Neural cell (in vitro differentiated cells): ENCODE results near the gene SLC23A3. TPM values are rescaled to one million over a fixed set of nuclear protein-coding genes. Genes with fewer than 3 reads are reported as not detected.

Experiments used
- H2AFZ ChIP-seq: fragments of 200-600, 300-800 bp; sonication (generic), shearing (Covaris generic); 2 replicates; pipeline ENCODE4 v1.6.0; 2014; ENCODE audit warnings: low read depth, mild to moderate bottlenecking, antibody characterized with exemption, low read length, moderate library complexity
- H3F3A ChIP-seq: fragments of 200-600 bp; shearing (Covaris generic); 2 replicates; pipeline ENCODE4 v1.6.1; 2016; ENCODE audit warnings: mild to moderate bottlenecking, moderate library complexity, mixed read lengths, antibody characterized with exemption, low read length; ENCODE audit not compliant: insufficient read depth, poor library complexity, severe bottlenecking
- H3K27ac ChIP-seq: fragments of 200-600, 300-800 bp; sonication (generic), shearing (Covaris generic); 2 replicates; pipeline ENCODE4 v1.5.1; 2014; ENCODE audit warnings: mild to moderate bottlenecking, low read length, moderate library complexity
- H3K27me3 ChIP-seq: fragments of 300-800, 200-600 bp; sonication (generic), shearing (Covaris generic); 2 replicates; pipeline ENCODE4 v1.6.0; 2014; ENCODE audit warnings: mild to moderate bottlenecking, low read depth, low read length, moderate library complexity; ENCODE audit not compliant: insufficient read depth
- H3K36me3 ChIP-seq: fragments of 300-800, 200-600 bp; sonication (generic), shearing (Covaris generic); 2 replicates; pipeline ENCODE4 v1.5.1; 2014; ENCODE audit warnings: mild to moderate bottlenecking, antibody characterized with exemption, low read length, moderate library complexity; ENCODE audit not compliant: insufficient read depth
- H3K4me2 ChIP-seq: fragments of 300-800, 200-600 bp; sonication (generic), shearing (Covaris generic); 2 replicates; pipeline ENCODE4 v1.6.0; 2014; ENCODE audit warnings: mild to moderate bottlenecking, low read length
- H3K4me3 ChIP-seq: fragments of 300-800, 200-600 bp; sonication (generic), shearing (Covaris generic); 2 replicates; pipeline ENCODE4 v1.5.1; 2014; ENCODE audit warnings: mild to moderate bottlenecking, low read length, moderate library complexity
- H3K79me2 ChIP-seq: fragments of 200-600 bp; shearing (Covaris generic); replicated peaks from 2 replicates; pipeline ENCODE4 v1.6.0; 2014; ENCODE audit warnings: mild to moderate bottlenecking, low read length, moderate library complexity; ENCODE audit not compliant: insufficient read depth
- H3K9ac ChIP-seq: fragments of 300-800, 200-600 bp; sonication (generic), shearing (Covaris generic); 2 replicates; pipeline ENCODE4 v1.6.1; 2016; ENCODE audit warnings: mild to moderate bottlenecking, low read length, mixed read lengths
- H3K9me2 ChIP-seq: fragments of 200-600 bp; shearing (Covaris generic); 2 replicates; pipeline ENCODE4 v1.6.1; 2016; ENCODE audit warnings: mild to moderate bottlenecking, low read length, mixed read lengths; ENCODE audit not compliant: insufficient read depth
- H3K9me3 ChIP-seq: fragments of 200-600, 300-800 bp; sonication (generic), shearing (Covaris generic); 2 replicates; pipeline ENCODE4 v1.6.1; 2016; ENCODE audit warnings: mild to moderate bottlenecking, mixed run types, low read length, moderate library complexity, mixed read lengths
- H4K20me1 ChIP-seq: fragments of 200-600 bp; shearing (Covaris generic); 2 replicates; pipeline ENCODE4 v1.6.1; 2016; ENCODE audit warnings: mild to moderate bottlenecking, mixed run types; ENCODE audit not compliant: insufficient read depth
- EP300 ChIP-seq: fragments of 450-650 bp; conservative IDR thresholded peaks from 2 replicates; pipeline ENCODE4 v1.6.1; 2014; ENCODE audit warnings: antibody characterized with exemption, mild to moderate bottlenecking, moderate library complexity; ENCODE audit not compliant: poor library complexity, severe bottlenecking
- EZH2 ChIP-seq: fragments of 200-600, 300-800 bp; shearing (Covaris generic), sonication (generic); IDR thresholded peaks from 2 replicates; pipeline ENCODE4 v1.6.1; 2014; ENCODE audit warnings: antibody characterized with exemption, low read length, borderline replicate concordance, mild to moderate bottlenecking; ENCODE audit not compliant: insufficient read depth, poor library complexity, severe bottlenecking
- MXI1 ChIP-seq: fragments of 450-650 bp; conservative IDR thresholded peaks from 2 replicates; pipeline ENCODE4 v1.6.1; 2014; ENCODE audit warnings: antibody characterized with exemption, mild to moderate bottlenecking; ENCODE audit not compliant: poor library complexity, severe bottlenecking
- POLR2AphosphoS5 ChIP-seq: IDR thresholded peaks from 2 replicates; pipeline ENCODE4 v1.6.1; 2012
- RAD21 ChIP-seq: fragments of 450-650 bp; conservative IDR thresholded peaks from 2 replicates; pipeline ENCODE4 v1.6.1; 2014; ENCODE audit warnings: antibody characterized with exemption, mild to moderate bottlenecking, moderate library complexity
- SMC3 ChIP-seq: fragments of 450-650 bp; conservative IDR thresholded peaks from 2 replicates; pipeline ENCODE4 v1.6.1; 2014; ENCODE audit warnings: antibody characterized with exemption, mild to moderate bottlenecking, moderate library complexity; ENCODE audit not compliant: poor library complexity
- TAF1 ChIP-seq: IDR thresholded peaks from 2 replicates; pipeline ENCODE4 v1.6.1; 2012; ENCODE audit warnings: low read depth
- polyA plus RNA-seq: library from polyadenylated mRNA; depleted of rRNA; stranded (reverse); fragments of >200 nt; gene quantifications from 2 replicates; pipeline ENCODE4 v1.2.3, GENCODE V29; 2014
- TF ChIP-seq, protein P1 (sequence below): fragments of 450-650 bp; IDR thresholded peaks from 2 replicates; pipeline ENCODE4 v1.5.1; 2014; ENCODE audit warnings: antibody characterized with exemption, mild to moderate bottlenecking, moderate library complexity; ENCODE audit not compliant: poor library complexity, severe bottlenecking
- TF ChIP-seq, protein P2 (sequence below): IDR thresholded peaks from 2 replicates; pipeline ENCODE4 v1.6.1; 2012; ENCODE audit warnings: borderline replicate concordance

The SLC23A3 gene
- polyA plus RNA-seq, 1 donor from 2014 or later = 0.28 TPM

DNA sequence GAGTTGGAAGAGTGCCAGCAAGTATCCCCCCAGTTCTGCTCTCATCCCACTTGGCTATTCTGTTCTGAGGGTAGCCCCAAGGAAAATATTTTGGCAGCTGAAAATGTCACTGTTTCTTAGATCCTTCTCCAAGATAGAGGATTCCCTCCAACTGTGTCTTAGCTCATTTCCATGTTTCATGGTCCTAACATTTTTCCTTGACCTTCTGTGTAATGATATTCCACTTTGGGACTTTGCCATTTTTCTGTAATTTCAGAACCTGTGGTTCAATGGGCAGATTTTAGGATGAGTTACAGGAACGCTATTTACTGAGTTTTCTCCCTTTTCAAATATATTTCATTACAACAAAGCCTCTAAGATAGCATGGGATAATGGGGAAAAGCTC is 44.0 kb downstream of the SLC23A3 start:
- Histone ChIP-seq H3F3A (no peaks in the 10 kb centered on the region), H3K27ac (no peak overlapping the region), H3K27me3 (no peaks in the 10 kb centered on the region), H3K36me3 (no peaks in the 10 kb centered on the region), H3K9me3 (no peaks in the 10 kb centered on the region), H3K9me2 (no peaks in the 10 kb centered on the region), H3K79me2 (no peaks in the 10 kb centered on the region), H3K4me3 (no peak overlapping the region), H3K9ac (no peak overlapping the region), H3K4me2 (no peak overlapping the region), H2AFZ (no peak overlapping the region), H4K20me1 (no peaks in the 10 kb centered on the region)
- TF ChIP-seq SMC3 (no peak), TAF1 (no peak), MXI1 (no peak), EZH2 (no peak), RAD21 (no peak), POLR2AphosphoS5 (no peak)
- TF ChIP-seq, protein P1, sequence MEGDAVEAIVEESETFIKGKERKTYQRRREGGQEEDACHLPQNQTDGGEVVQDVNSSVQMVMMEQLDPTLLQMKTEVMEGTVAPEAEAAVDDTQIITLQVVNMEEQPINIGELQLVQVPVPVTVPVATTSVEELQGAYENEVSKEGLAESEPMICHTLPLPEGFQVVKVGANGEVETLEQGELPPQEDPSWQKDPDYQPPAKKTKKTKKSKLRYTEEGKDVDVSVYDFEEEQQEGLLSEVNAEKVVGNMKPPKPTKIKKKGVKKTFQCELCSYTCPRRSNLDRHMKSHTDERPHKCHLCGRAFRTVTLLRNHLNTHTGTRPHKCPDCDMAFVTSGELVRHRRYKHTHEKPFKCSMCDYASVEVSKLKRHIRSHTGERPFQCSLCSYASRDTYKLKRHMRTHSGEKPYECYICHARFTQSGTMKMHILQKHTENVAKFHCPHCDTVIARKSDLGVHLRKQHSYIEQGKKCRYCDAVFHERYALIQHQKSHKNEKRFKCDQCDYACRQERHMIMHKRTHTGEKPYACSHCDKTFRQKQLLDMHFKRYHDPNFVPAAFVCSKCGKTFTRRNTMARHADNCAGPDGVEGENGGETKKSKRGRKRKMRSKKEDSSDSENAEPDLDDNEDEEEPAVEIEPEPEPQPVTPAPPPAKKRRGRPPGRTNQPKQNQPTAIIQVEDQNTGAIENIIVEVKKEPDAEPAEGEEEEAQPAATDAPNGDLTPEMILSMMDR = no peak
- TF ChIP-seq, protein P2, sequence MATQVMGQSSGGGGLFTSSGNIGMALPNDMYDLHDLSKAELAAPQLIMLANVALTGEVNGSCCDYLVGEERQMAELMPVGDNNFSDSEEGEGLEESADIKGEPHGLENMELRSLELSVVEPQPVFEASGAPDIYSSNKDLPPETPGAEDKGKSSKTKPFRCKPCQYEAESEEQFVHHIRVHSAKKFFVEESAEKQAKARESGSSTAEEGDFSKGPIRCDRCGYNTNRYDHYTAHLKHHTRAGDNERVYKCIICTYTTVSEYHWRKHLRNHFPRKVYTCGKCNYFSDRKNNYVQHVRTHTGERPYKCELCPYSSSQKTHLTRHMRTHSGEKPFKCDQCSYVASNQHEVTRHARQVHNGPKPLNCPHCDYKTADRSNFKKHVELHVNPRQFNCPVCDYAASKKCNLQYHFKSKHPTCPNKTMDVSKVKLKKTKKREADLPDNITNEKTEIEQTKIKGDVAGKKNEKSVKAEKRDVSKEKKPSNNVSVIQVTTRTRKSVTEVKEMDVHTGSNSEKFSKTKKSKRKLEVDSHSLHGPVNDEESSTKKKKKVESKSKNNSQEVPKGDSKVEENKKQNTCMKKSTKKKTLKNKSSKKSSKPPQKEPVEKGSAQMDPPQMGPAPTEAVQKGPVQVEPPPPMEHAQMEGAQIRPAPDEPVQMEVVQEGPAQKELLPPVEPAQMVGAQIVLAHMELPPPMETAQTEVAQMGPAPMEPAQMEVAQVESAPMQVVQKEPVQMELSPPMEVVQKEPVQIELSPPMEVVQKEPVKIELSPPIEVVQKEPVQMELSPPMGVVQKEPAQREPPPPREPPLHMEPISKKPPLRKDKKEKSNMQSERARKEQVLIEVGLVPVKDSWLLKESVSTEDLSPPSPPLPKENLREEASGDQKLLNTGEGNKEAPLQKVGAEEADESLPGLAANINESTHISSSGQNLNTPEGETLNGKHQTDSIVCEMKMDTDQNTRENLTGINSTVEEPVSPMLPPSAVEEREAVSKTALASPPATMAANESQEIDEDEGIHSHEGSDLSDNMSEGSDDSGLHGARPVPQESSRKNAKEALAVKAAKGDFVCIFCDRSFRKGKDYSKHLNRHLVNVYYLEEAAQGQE = no peak

DNA sequence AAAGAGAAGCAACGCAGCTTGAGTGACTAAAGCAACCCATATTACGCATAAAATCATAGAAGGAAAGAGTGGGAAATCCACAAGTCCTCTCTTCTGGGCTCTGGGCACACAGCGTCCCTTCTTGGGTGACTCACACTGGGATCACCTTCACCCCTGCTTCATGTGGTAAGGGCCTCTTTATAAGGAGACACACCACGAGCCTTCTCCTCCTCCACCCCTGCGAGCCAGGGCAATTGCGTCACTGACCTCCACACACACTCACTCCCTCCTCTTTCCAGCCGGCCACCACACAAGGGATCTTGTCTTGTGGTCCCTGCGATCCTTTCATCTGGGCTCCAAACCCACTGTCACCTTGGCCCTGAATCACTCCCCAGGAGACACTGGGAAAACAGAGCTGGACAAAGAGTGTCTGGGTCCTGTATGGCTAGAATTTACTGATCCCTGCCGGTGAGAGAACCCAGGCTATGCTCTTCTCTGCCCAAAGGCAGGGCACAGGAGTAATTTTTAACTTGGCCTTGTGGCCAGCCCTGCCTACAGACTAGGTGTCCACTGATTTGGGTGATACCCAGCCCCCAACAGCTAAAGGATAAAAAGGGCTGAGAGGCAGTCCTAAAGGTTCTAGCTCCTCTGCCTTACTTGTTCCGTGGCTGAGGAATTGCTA is 44.5 kb downstream of the SLC23A3 start:
- TF ChIP-seq RAD21 (no peak), EP300 (no peak), MXI1 (no peak), SMC3 (no peak), POLR2AphosphoS5 (no peak), EZH2 (no peak), TAF1 (no peak)
- TF ChIP-seq, protein P1 = no peak
- TF ChIP-seq, protein P2 = no peak
- no peaks in the 10 kb centered on the region for H3K27me3 ChIP-seq
- H3K9me2 ChIP-seq = no peaks in the 10 kb centered on the region
- H3F3A ChIP-seq = no peaks in the 10 kb centered on the region
- no peaks in the 10 kb centered on the region for H3K9me3 ChIP-seq
- no peaks in the 10 kb centered on the region for H3K79me2 ChIP-seq
- H4K20me1 ChIP-seq = no peaks in the 10 kb centered on the region
- H2AFZ ChIP-seq = no peak overlapping the region
- no peaks in the 10 kb centered on the region for H3K36me3 ChIP-seq
- no peak overlapping the region for H3K27ac ChIP-seq
- H3K4me3 ChIP-seq = no peak overlapping the region
- H3K9ac ChIP-seq = no peak overlapping the region
- H3K4me2 ChIP-seq = no peak overlapping the region
